K562 (cell line): ENCODE data around the gene BAIAP3. TPM values are rescaled to one million over a fixed set of nuclear protein-coding genes. Genes with fewer than 3 reads are reported as not detected.
A peak's percentile ranks its signal among the peaks of the same experiment; 100 is the strongest.

Source experiments
- ATF1 ChIP-seq, 2 experiments: fragments of 450-650 bp in 1 of 2; IDR thresholded peaks; 2 replicates each; pipeline ENCODE4 v1.6.1; 2016; ENCODE audit warnings: missing compliant biosample characterization in 1 of 2, missing genetic modification characterization in 1 of 2
- CHD4 ChIP-seq: fragments of 200-600 bp; sonication (generic); IDR thresholded peaks from 3 replicates; pipeline ENCODE4 v1.6.1; 2012; ENCODE audit warnings: low read depth, mild to moderate bottlenecking, mixed read lengths, low read length, inconsistent platforms; ENCODE audit not compliant: insufficient read depth, insufficient replicate concordance, poor library complexity, severe bottlenecking
- GTF2E2 ChIP-seq: fragments of 200-800 bp; sonication (Bioruptor generic); IDR thresholded peaks from 2 replicates; pipeline ENCODE4 v1.6.1; 2016; ENCODE audit warnings: missing genetic modification characterization, missing compliant biosample characterization
- HNRNPL ChIP-seq: fragments of 200-400 bp; formaldehyde crosslinking; IDR thresholded peaks from 2 replicates; pipeline ENCODE4 v1.6.1; 2017; ENCODE audit warnings: low read depth, mild to moderate bottlenecking, low read length
- HOXB6 ChIP-seq: fragments of 250-450 bp; sonication (Bioruptor Pico); IDR thresholded peaks from 2 replicates; pipeline ENCODE4 v1.5.1; 2022; ENCODE audit warnings: mild to moderate bottlenecking, borderline replicate concordance
- NCOA4 ChIP-seq: fragments of 450-650 bp; IDR thresholded peaks from 2 replicates; pipeline ENCODE4 v1.6.1; 2018; ENCODE audit warnings: mild to moderate bottlenecking; ENCODE audit not compliant: partially characterized antibody
- PHB ChIP-seq: fragments of 250-450 bp; sonication (Bioruptor Pico); IDR thresholded peaks from 2 replicates; pipeline ENCODE4 v1.5.0; 2021
- PHF8 ChIP-seq: fragments of 200-600 bp; sonication (generic); IDR thresholded peaks from 2 replicates; pipeline ENCODE4 v1.6.1; 2012; ENCODE audit warnings: mixed run types, mild to moderate bottlenecking, inconsistent platforms, low read length, moderate library complexity, borderline replicate concordance
- REST ChIP-seq, 2 experiments: fragments of 450-650 bp; formaldehyde crosslinking in 1 of 2; IDR thresholded peaks; 2 replicates each; pipeline versions ENCODE4 v1.4.0 to v1.6.1; 2014 to 2020; ENCODE audit warnings: mild to moderate bottlenecking in 2 of 2, borderline replicate concordance in 1 of 2, low read depth in 1 of 2
- TAF15 ChIP-seq: fragments of 200-400 bp; formaldehyde crosslinking; IDR thresholded peaks from 2 replicates; pipeline ENCODE4 v1.6.1; 2017; ENCODE audit warnings: mild to moderate bottlenecking, low read depth, low read length, moderate library complexity
- TBP ChIP-seq: optimal IDR thresholded peaks from 2 replicates; pipeline ENCODE3; 2011; ENCODE audit warnings: low read depth, low read length, improper control_type of control experiment
- ZFP91 ChIP-seq: sonication (generic); formaldehyde crosslinking; IDR thresholded peaks from 2 replicates; pipeline ENCODE4 v1.8.0; 2022; ENCODE audit warnings: mild to moderate bottlenecking, missing genetic modification reagents
- ZHX1 ChIP-seq: fragments of 150-350 bp; conservative IDR thresholded peaks from 2 replicates; pipeline ENCODE4 v1.6.1; 2014; ENCODE audit warnings: low read length
- ZNF780A ChIP-seq: fragments of 250-450 bp; sonication (Bioruptor Pico); IDR thresholded peaks from 2 replicates; pipeline ENCODE4 v1.5.0; 2021; ENCODE audit warnings: mild to moderate bottlenecking
- polyA plus RNA-seq, 8 experiments: library from polyadenylated mRNA; depleted of rRNA in 4 of 8; stranded (reverse) in 5 of 8; unstranded in 3 of 8; fragments of >200 nt; fragmentation: Nextera tagmentation in 2 of 8; fragmentation: Illumina TruSeq in 1 of 8; extraction: Ambion mirVana in 2 of 8; extraction: Trizol in 1 of 8; gene quantifications; 2 replicates each; pipeline versions ENCODE4 v1.2.1 to v1.2.3, GENCODE V29; 2011 to 2014; ENCODE audit warnings: inconsistent platforms in 1 of 8, missing spikeins in 1 of 8
- total RNA-seq, 7 experiments: library from RNA; depleted of rRNA in 6 of 7; stranded (reverse); fragments of >200 nt in 6 of 7; fragmentation: Illumina TruSeq in 2 of 7; extraction: Trizol in 2 of 7; gene quantifications; 2 replicates each; pipeline versions ENCODE4 v1.2.1 to v1.2.3, GENCODE V29; 2011 to 2021; ENCODE audit warnings: low replicate concordance in 1 of 7

The BAIAP3 gene
- total and polyA plus RNA-seq, 9 of the 15 experiments (the other 6 are each of a cell fraction or from before 2014, with no cell fraction given) = 0.03 to 4.5 (median 0.57) TPM; not detected in 1

GRCh38 chr16:1342526-1343427, 9.3 kb downstream of the BAIAP3 start (continued):
- no peak for TF ChIP-seq ZHX1
- TF ChIP-seq TAF15 = no peak
- TF ChIP-seq ATF1 (CRISPR knock-in tag; IDR thresholded peaks at IDR 0.05) = no peak
- peak; percentile 66 for TF ChIP-seq ATF1 (tag; IDR thresholded peaks at IDR 0.05)
- TF ChIP-seq HOXB6 (CRISPR knock-in tag) = no peak
- no peak for TF ChIP-seq CHD4
- TF ChIP-seq REST (IDR thresholded peaks at IDR 0.05; ENCODE audit: borderline replicate concordance) = no peak
- TF ChIP-seq REST (CRISPR knock-in tag; IDR thresholded peaks at IDR 0.05; ENCODE audit: low read depth) = no peak
- TF ChIP-seq PHF8 = no peak
- TF ChIP-seq GTF2E2 (tag) = no peak
- TF ChIP-seq ZNF780A (CRISPR knock-in tag) = no peak
- no peak for TF ChIP-seq PHB (CRISPR knock-in tag)
- no peak; the same call in 1 of the 2 replicates for TF ChIP-seq HNRNPL
- TF ChIP-seq NCOA4 = no peak
- TF ChIP-seq ZFP91 (CRISPR knock-in tag) = no peak
- peak; percentile 60 for TF ChIP-seq TBP
